SK-N-MC (cell line): Measurements from ENCODE around the gene TMEM121.

Experiments
- EZH2 ChIP-seq: fragments of 200-600 bp; sonication (generic); IDR thresholded peaks from one replicate; pipeline ENCODE4 v1.6.1; 2017; ENCODE audit warnings: antibody characterized with exemption
- FOXP2 ChIP-seq: optimal IDR thresholded peaks from 2 replicates; pipeline ENCODE3; 2011; ENCODE audit warnings: mild to moderate bottlenecking, moderate library complexity; ENCODE audit not compliant: insufficient read depth; ENCODE audit errors: extremely low read length, control extremely low read depth
- POLR2AphosphoS5 ChIP-seq: IDR thresholded peaks from 2 replicates; pipeline ENCODE4 v1.6.1; 2012; ENCODE audit warnings: mild to moderate bottlenecking, low read depth, low read length, borderline replicate concordance

- TF ChIP-seq POLR2AphosphoS5 = no peak
- TF ChIP-seq EZH2 = no peak
- TF ChIP-seq FOXP2 = no peak
Observed at GRCh38 chr14:105481886-105482457, 44.4 kb upstream of the TMEM121 start.
